Activated naive CD8-positive, alpha-beta T cell treated with anti-CD3 and anti-CD28 coated beads, Interleukin-2, amount 50 U/mL, for 24 hours (primary cell): ENCODE results near the gene CD151.

Source experiments
- ATAC-seq: fragments of 150-1000 bp; cut with Tn5 transposase; one replicate; pipeline ENCODE4 v1.10.0; 2021
- DNase-seq: peaks from one replicate; pipeline ENCODE4 v3.0.0; 2021
- H3K27ac Mint-ChIP-seq: one replicate; pipeline ENCODE4 v1.8.0; 2021; ENCODE audit warnings: mild to moderate bottlenecking, mixed read lengths
- H3K27me3 Mint-ChIP-seq: one replicate; pipeline ENCODE4 v1.8.0; 2021; ENCODE audit warnings: mixed read lengths
- H3K36me3 Mint-ChIP-seq: one replicate; pipeline ENCODE4 v1.8.0; 2021; ENCODE audit warnings: low read depth, mixed read lengths
- H3K4me1 Mint-ChIP-seq: one replicate; pipeline ENCODE4 v1.8.0; 2021; ENCODE audit warnings: mixed read lengths
- H3K4me3 Mint-ChIP-seq: one replicate; pipeline ENCODE4 v1.8.0; 2021; ENCODE audit warnings: mild to moderate bottlenecking, moderate library complexity, mixed read lengths
- H3K9me3 Mint-ChIP-seq: one replicate; pipeline ENCODE4 v1.8.0; 2021; ENCODE audit warnings: mixed read lengths

The CD151 gene

GRCh38 chr11:794013-794765, 38.6 kb upstream of the CD151 start:
- H3K4me3 Mint-ChIP-seq: peak overlapping the region; percentile 53
- peaks cover 6% of the 10 kb centered on the region for H3K4me1 Mint-ChIP-seq
- H3K36me3 Mint-ChIP-seq: peaks cover 4% of the 10 kb centered on the region
- H3K27me3 Mint-ChIP-seq: no peaks in the 10 kb centered on the region
- no peaks in the 10 kb centered on the region for H3K9me3 Mint-ChIP-seq
- H3K27ac Mint-ChIP-seq: no peak overlapping the region
- no peak for ATAC-seq
- DNase-seq: no peak

GRCh38 chr11:794766-795633, 37.8 kb upstream of the CD151 start:
- H3K4me3 Mint-ChIP-seq: peak overlapping the region; percentile 92
- no peaks in the 10 kb centered on the region for H3K27me3 Mint-ChIP-seq
- H3K4me1 Mint-ChIP-seq: peaks cover 6% of the 10 kb centered on the region
- peaks cover 4% of the 10 kb centered on the region for H3K36me3 Mint-ChIP-seq
- H3K9me3 Mint-ChIP-seq: no peaks in the 10 kb centered on the region
- H3K27ac Mint-ChIP-seq: no peak overlapping the region
- ATAC-seq (no peak), DNase-seq (no peak)

GRCh38 chr11:795634-796564, 36.9 kb upstream of the CD151 start:
- no peaks in the 10 kb centered on the region for H3K27me3 Mint-ChIP-seq
- H3K9me3 Mint-ChIP-seq: no peaks in the 10 kb centered on the region
- peak; percentile 85 for DNase-seq
- peak overlapping the region; percentile 83 for H3K27ac Mint-ChIP-seq
- peaks cover 6% of the 10 kb centered on the region for H3K4me1 Mint-ChIP-seq
- peak; percentile 77 for ATAC-seq
- H3K4me3 Mint-ChIP-seq: peak overlapping the region; percentile 92
- H3K36me3 Mint-ChIP-seq: peaks cover 4% of the 10 kb centered on the region

DNA sequence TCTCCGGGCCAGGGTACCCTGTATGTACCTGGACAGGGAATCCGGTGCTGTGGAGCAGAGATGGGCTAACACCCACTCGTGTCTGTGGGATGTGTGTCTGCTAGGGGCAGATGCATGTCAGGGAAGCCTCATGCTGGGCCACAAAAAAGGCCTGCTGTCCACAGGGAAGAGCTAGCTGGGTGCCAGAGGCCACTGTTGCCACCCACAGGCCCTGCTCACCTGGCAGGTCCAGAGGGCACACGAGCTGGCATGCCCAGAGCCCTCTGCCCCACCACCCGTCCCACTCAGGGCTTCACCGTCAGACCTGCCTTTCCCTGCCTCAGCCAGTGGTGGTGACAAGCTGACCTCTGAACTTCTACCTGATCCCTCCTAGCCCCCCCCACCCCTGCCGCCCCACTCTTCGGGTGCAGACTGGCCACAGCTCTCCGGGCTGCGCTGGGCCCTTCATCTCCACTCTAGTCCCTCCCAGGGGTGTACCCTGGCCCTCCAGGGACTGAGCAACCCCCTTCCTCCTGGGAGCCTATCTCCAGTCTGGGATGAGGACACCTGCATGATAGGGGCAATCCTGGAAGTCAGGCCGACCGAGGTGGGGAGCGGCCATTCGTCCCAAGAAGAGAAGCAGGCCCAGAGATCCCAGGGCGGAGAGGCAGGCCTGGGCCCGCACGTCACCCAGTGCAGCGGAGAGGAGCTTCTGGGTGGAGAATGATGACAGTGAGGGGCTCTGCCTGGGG, 36.0 kb upstream of the CD151 start:
- ATAC-seq (no peak), DNase-seq (no peak)
- H3K4me1 Mint-ChIP-seq: peaks cover 6% of the 10 kb centered on the region
- no peaks in the 10 kb centered on the region for H3K27me3 Mint-ChIP-seq
- H3K27ac Mint-ChIP-seq: peak overlapping the region; percentile 84
- H3K36me3 Mint-ChIP-seq: peaks cover 2% of the 10 kb centered on the region
- H3K9me3 Mint-ChIP-seq: no peaks in the 10 kb centered on the region
- H3K4me3 Mint-ChIP-seq: peak overlapping the region; percentile 92

DNA sequence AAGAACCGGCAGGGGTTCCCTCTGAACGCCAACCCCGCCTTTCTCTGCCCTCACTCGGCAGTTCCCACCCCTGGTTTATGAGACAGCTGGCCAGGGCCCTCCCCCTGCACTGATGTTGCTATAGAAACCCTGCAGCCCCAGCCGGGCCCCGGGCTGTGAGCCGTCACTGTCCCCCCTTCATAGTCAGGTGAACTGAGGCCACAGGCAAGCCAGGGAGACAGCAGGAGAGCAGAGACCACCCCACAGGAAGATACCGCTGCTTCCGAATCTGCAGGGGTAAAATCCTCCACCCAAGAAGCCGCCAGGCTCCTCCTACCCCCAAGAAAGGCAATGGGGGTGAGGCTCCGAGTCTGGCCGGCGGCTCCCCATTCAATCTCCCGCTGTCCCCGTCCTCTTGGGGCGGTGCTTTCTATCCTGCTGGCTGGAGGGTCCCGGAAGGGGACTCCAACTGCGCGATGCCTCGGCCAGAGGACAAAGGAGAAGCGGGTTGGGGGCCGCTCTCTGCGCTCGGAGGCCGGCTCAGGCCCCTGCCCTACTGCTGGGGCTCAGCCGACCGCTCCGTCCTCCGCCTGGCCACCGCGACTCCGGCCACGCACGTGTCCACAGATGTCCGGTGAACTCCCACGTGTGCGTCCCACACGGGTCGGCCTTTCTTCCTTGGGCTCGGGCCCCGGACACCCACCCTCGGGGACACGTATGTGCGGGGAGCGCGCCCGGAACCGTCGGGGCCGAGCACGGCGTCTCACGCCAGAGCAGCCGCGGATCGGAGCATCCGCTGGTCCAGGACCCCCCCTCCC, 35.3 kb upstream of the CD151 start:
- Mint-ChIP-seq H3K36me3 (peaks cover 2% of the 10 kb centered on the region), H3K9me3 (no peaks in the 10 kb centered on the region), H3K27ac (peak overlapping the region; percentile 84), H3K4me3 (peak overlapping the region; percentile 92), H3K4me1 (peaks cover 6% of the 10 kb centered on the region), H3K27me3 (no peaks in the 10 kb centered on the region)
- peak; percentile 63 for ATAC-seq
- DNase-seq: peak; percentile 84

- Mint-ChIP-seq H3K27me3 (no peaks in the 10 kb centered on the region), H3K36me3 (peaks cover 2% of the 10 kb centered on the region), H3K4me1 (peaks cover 6% of the 10 kb centered on the region), H3K4me3 (peak within 1 kb of the TSS; percentile 92), H3K27ac (peak within 1 kb of the TSS; percentile 84), H3K9me3 (no peaks in the 10 kb centered on the region)
- ATAC-seq: peak; percentile 49
- peak; percentile 93 for DNase-seq
These were observed 34.5 kb upstream of the CD151 start, which contains the start of gene SLC25A22 for GRCh38 chr11:798093-798713. Gene SLC25A22, minus strand, starts transcription at chr11:798281. Its CDS starts 3,275 bp downstream, at chr11:795006.

- no peak overlapping the region for H3K4me3 Mint-ChIP-seq
- H3K4me1 Mint-ChIP-seq: peaks cover 9% of the 10 kb centered on the region
- ATAC-seq: no peak
- peaks cover 2% of the 10 kb centered on the region for H3K36me3 Mint-ChIP-seq
- no peaks in the 10 kb centered on the region for H3K27me3 Mint-ChIP-seq
- no peaks in the 10 kb centered on the region for H3K9me3 Mint-ChIP-seq
- DNase-seq: no peak
- no peak overlapping the region for H3K27ac Mint-ChIP-seq
These were observed 33.0 kb upstream of the CD151 start for GRCh38 chr11:799641-800316.

DNA sequence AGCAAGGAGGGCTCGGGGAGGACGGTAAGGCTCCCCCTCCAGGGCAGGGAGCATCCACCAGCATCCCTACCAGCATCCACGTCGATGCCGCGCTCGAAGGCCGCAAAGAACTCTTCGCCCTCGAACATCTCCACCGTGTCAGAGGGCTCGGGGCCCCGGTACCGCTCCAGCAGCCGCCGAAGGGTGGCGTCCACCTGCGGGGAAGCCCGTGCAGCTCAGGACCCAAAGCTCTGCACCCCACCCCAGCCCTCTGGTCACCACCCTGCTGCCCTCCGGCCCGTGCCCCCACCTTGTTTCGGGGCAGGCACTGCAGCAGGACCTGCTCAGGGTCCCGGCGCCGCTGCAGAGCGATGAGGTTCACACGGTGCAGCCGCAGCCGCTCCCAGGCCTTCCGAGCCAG, 32.3 kb upstream of the CD151 start:
- H3K9me3 Mint-ChIP-seq: no peaks in the 10 kb centered on the region
- DNase-seq: no peak
- H3K27ac Mint-ChIP-seq: no peak overlapping the region
- no peaks in the 10 kb centered on the region for H3K27me3 Mint-ChIP-seq
- no peak overlapping the region for H3K4me3 Mint-ChIP-seq
- ATAC-seq: no peak
- peaks cover 2% of the 10 kb centered on the region for H3K36me3 Mint-ChIP-seq
- peaks cover 10% of the 10 kb centered on the region for H3K4me1 Mint-ChIP-seq

DNA sequence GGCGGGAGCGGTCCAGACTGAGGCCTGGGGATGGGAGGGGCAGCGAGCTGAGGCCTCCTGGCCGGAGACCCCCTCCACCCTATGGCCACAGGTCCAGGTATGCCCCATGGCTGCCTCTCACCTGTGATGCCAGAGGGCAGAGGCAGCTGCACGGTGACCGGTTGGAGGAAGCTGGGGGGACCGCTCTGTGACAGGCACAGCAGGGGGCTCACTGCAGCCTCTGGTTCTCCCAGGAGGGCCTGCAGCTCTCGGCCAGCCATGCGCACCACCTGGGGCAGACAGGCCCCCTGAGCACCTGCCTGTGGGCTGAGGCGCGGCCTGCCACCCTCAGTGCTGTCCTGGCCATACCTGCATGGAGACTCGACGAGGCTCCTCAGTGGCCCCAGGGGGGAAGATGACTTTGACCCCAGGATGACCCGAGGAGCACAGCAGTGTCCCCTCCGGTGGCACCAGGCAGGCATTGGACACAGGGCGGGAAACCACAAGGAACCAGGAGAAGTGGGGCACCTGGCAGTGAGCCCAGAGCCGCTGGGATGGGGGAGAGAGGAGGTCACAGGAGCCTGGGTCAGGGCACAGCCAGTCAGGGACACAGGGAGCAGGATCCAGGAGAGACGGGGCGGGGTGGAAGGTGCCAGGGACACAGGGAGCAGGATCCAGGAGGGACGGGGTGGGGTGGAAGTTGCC, 31.5 kb upstream of the CD151 start:
- H3K4me1 Mint-ChIP-seq: peaks cover 11% of the 10 kb centered on the region
- no peaks in the 10 kb centered on the region for H3K9me3 Mint-ChIP-seq
- no peak overlapping the region for H3K27ac Mint-ChIP-seq
- ATAC-seq: no peak
- no peak for DNase-seq
- no peak overlapping the region for H3K4me3 Mint-ChIP-seq
- no peaks in the 10 kb centered on the region for H3K36me3 Mint-ChIP-seq
- H3K27me3 Mint-ChIP-seq: no peaks in the 10 kb centered on the region

DNA sequence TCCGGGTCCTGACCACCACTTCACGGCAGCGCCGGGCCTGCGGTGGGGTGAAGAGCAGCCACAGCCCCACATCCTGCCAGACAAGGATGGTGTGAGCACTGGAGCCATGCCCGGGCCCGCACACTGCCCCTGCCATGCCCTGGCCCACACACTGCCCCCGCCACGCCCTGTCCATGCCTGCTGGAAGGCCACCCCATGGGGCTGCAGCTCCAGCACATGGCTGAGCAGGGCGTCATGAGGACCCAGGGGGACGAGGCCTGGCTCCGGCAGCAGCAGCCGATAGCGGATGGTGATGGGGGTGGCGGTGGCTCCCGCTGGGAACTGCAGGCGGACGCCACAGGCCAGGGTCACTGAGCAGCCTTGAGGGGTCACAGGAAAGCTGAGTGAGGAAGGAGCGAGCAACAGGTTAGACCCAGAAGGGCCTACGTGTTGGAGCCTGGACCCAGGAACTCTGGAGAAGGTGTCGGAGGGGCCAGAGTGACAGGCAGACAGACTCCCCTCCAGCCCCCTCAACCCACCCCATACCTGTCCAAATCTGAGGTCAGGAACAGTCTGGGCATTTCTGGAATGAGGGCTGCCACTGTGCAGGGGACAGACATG, 30.6 kb upstream of the CD151 start:
- H3K4me3 Mint-ChIP-seq: no peak overlapping the region
- H3K36me3 Mint-ChIP-seq: no peaks in the 10 kb centered on the region
- no peak overlapping the region for H3K27ac Mint-ChIP-seq
- H3K9me3 Mint-ChIP-seq: no peaks in the 10 kb centered on the region
- H3K27me3 Mint-ChIP-seq: no peaks in the 10 kb centered on the region
- no peak for ATAC-seq
- no peak for DNase-seq
- H3K4me1 Mint-ChIP-seq: peaks cover 7% of the 10 kb centered on the region

DNA sequence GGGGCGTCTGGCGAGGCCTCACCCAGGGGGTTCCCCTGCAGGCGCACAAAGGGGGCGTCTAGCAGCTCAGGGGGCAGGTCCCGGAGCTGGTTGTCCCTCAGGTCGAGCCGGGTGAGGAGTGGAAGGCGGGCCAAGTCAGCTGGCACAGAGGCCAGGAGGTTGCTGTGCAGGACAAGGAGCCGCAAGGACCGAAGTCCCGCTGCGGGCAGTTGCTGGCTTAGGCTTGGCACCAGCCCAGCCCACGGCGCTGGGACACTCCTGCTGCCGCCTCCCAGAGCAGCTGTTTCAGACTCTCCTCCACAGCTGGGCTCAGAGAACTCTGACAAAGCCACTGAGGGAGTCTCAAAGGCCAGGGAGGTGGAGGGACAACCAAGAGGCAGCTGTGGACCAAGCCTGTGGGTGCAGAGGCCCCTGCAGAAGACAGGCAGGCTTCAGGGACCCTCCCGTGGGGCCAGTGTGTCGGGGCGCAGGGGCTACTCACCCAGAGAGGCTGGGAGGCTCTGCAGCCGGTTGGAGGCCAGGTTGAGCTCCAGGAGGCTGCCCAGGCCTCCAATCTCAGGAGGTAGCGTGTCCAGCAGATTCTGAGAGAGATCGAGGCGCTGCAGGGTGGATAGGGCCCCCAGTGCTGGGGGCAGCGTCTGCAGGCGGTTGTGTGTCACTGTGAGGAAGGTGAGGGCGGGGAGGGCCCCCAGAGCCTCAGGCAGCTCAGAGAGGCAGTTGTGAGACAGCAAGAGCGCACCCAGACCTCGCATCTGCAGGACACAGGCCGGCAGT, 29.9 kb upstream of the CD151 start:
- no peaks in the 10 kb centered on the region for H3K9me3 Mint-ChIP-seq
- H3K4me3 Mint-ChIP-seq: peak overlapping the region; percentile 43
- peaks cover 9% of the 10 kb centered on the region for H3K4me1 Mint-ChIP-seq
- H3K27me3 Mint-ChIP-seq: no peaks in the 10 kb centered on the region
- ATAC-seq: no peak
- H3K36me3 Mint-ChIP-seq: no peaks in the 10 kb centered on the region
- no peak for DNase-seq
- no peak overlapping the region for H3K27ac Mint-ChIP-seq
